Hepatocyte (in vitro differentiated cells): Measurements from ENCODE around the gene RNLS. TPM values are rescaled to one million over a fixed set of nuclear protein-coding genes. Genes with fewer than 3 reads are reported as not detected.

Source experiments
- DNase-seq: peaks from one replicate; pipeline ENCODE4 v3.0.0-alpha.2; 2016; ENCODE audit warnings: low spot score
- H2AFZ ChIP-seq: fragments of 200-600 bp; sonication (generic); 2 replicates; pipeline ENCODE4 v1.6.0; 2016; ENCODE audit warnings: antibody characterized with exemption, mild to moderate bottlenecking
- H3K27ac ChIP-seq: fragments of 200-600 bp; sonication (generic); 2 replicates; pipeline ENCODE4 v1.5.1; 2016; ENCODE audit warnings: mild to moderate bottlenecking
- H3K27me3 ChIP-seq: fragments of 200-600 bp; sonication (generic); 2 replicates; pipeline ENCODE4 v1.6.1; 2016
- H3K36me3 ChIP-seq: fragments of 200-600 bp; sonication (generic); replicated peaks from 2 replicates; pipeline ENCODE4 v1.5.1; 2016; ENCODE audit warnings: low read depth; ENCODE audit not compliant: insufficient read depth
- H3K4me1 ChIP-seq: fragments of 200-600 bp; sonication (generic); 2 replicates; pipeline ENCODE4 v1.5.1; 2016; ENCODE audit warnings: mild to moderate bottlenecking, moderate library complexity; ENCODE audit not compliant: insufficient read depth
- H3K4me2 ChIP-seq: fragments of 200-600 bp; sonication (generic); 2 replicates; pipeline ENCODE4 v1.6.0; 2016
- H3K4me3 ChIP-seq: fragments of 200-600 bp; sonication (generic); 2 replicates; pipeline ENCODE4 v1.5.1; 2016; ENCODE audit warnings: mild to moderate bottlenecking
- H3K79me2 ChIP-seq: fragments of 200-600 bp; sonication (generic); 2 replicates; pipeline ENCODE4 v1.6.0; 2017; ENCODE audit warnings: mild to moderate bottlenecking
- H3K9me2 ChIP-seq: fragments of 200-600 bp; sonication (generic); replicated peaks from 2 replicates; pipeline ENCODE4 v1.6.0; 2017; ENCODE audit warnings: mild to moderate bottlenecking; ENCODE audit not compliant: insufficient read depth
- H3K9me3 ChIP-seq: fragments of 200-600 bp; sonication (generic); 2 replicates; pipeline ENCODE4 v1.5.1; 2016; ENCODE audit warnings: low read depth, mild to moderate bottlenecking
- H4K20me1 ChIP-seq: fragments of 200-600 bp; sonication (generic); 2 replicates; pipeline ENCODE4 v1.6.0; 2016; ENCODE audit warnings: mild to moderate bottlenecking; ENCODE audit not compliant: insufficient read depth, poor library complexity, severe bottlenecking
- CTCF ChIP-seq: fragments of 200-600 bp; sonication (generic); IDR thresholded peaks from 2 replicates; pipeline ENCODE4 v1.5.1; 2016; ENCODE audit warnings: antibody characterized with exemption, mild to moderate bottlenecking; ENCODE audit not compliant: poor library complexity
- EZH2 ChIP-seq: fragments of 200-600 bp; sonication (generic); IDR thresholded peaks from 2 replicates; pipeline ENCODE4 v1.6.1; 2016; ENCODE audit warnings: antibody characterized with exemption, mild to moderate bottlenecking, borderline replicate concordance
- EZH2phosphoT487 ChIP-seq: fragments of 200-600 bp; sonication (generic); IDR thresholded peaks from one replicate; pipeline ENCODE4 v1.6.1; 2018; ENCODE audit warnings: antibody characterized with exemption, mild to moderate bottlenecking, low read depth, moderate library complexity; ENCODE audit not compliant: unreplicated experiment, severe bottlenecking
- WGBS: methylation state at CpG from one replicate; pipeline ENCODE4 v1.1.6; 2016; ENCODE audit warnings: low lambda C conversion rate; ENCODE audit errors: missing lambda C conversion rate; 5-methylcytosine and 5-hydroxymethylcytosine counted together
- polyA plus RNA-seq: library from polyadenylated mRNA; unstranded; fragments of >200 nt; fragmentation: Nextera tagmentation; extraction: Ambion mirVana; gene quantifications from 2 replicates; pipeline ENCODE4 v1.2.1, GENCODE V29; 2016
- total RNA-seq: library from RNA; depleted of rRNA; stranded (reverse); fragments of >200 nt; gene quantifications from 2 replicates; pipeline ENCODE4 v1.2.3, GENCODE V29; 2014

Gene RNLS
- total and polyA plus RNA-seq, 2 experiments from 2014 or later, result 12.8 to 14.9 TPM

- Histone ChIP-seq H4K20me1 (no peaks in the 10 kb centered on the region), H3K36me3 (no peaks in the 10 kb centered on the region), H3K79me2 (no peaks in the 10 kb centered on the region), H3K27ac (no peak overlapping the region), H3K9me2 (no peaks in the 10 kb centered on the region), H3K4me3 (no peak overlapping the region), H3K4me2 (no peak overlapping the region), H3K4me1 (no peaks in the 10 kb centered on the region), H3K27me3 (no peaks in the 10 kb centered on the region), H2AFZ (no peak overlapping the region), H3K9me3 (no peaks in the 10 kb centered on the region)
- TF ChIP-seq EZH2, result no peak
- TF ChIP-seq CTCF, result no peak
- TF ChIP-seq EZH2phosphoT487, result no peak
- no peak for DNase-seq
These were observed 54.9 kb downstream of the RNLS start for GRCh38 chr10:88528201-88528600.

GRCh38 chr10:88527245-88527644 is 55.9 kb downstream of the RNLS start:
- no peaks in the 10 kb centered on the region for H4K20me1 ChIP-seq
- H2AFZ ChIP-seq, result no peak overlapping the region
- no peak for DNase-seq
- H3K9me2 ChIP-seq, result no peaks in the 10 kb centered on the region
- H3K27ac ChIP-seq, result no peak overlapping the region
- H3K4me3 ChIP-seq, result no peak overlapping the region
- no peaks in the 10 kb centered on the region for H3K79me2 ChIP-seq
- H3K27me3 ChIP-seq, result no peaks in the 10 kb centered on the region
- 96% methylated on average over 1 of the region's 1 CpG for WGBS
- no peak overlapping the region for H3K4me2 ChIP-seq
- H3K9me3 ChIP-seq, result no peaks in the 10 kb centered on the region
- H3K4me1 ChIP-seq, result no peaks in the 10 kb centered on the region
- TF ChIP-seq EZH2, result no peak
- H3K36me3 ChIP-seq, result no peaks in the 10 kb centered on the region

GRCh38 chr10:88526501-88527105 is 56.5 kb downstream of the RNLS start:
- Histone ChIP-seq H2AFZ (no peak overlapping the region), H3K27me3 (no peaks in the 10 kb centered on the region), H3K9me2 (no peaks in the 10 kb centered on the region), H3K4me2 (no peak overlapping the region), H3K4me3 (no peak overlapping the region), H3K36me3 (no peaks in the 10 kb centered on the region), H3K9me3 (no peaks in the 10 kb centered on the region), H4K20me1 (no peaks in the 10 kb centered on the region), H3K79me2 (no peaks in the 10 kb centered on the region), H3K27ac (no peak overlapping the region), H3K4me1 (no peaks in the 10 kb centered on the region)
- 89% methylated on average over 3 of the region's 3 CpGs for WGBS
- TF ChIP-seq CTCF (no peak), EZH2 (no peak), EZH2phosphoT487 (no peak)
- no peak for DNase-seq

- no peak overlapping the region for H3K4me2 ChIP-seq
These were observed 57.6 kb downstream of the RNLS start for GRCh38 chr10:88525371-88526069.

More at GRCh38 chr10:88525371-88526069, 57.6 kb downstream of the RNLS start:
- H3K79me2 ChIP-seq, result no peaks in the 10 kb centered on the region
- H3K9me3 ChIP-seq, result no peaks in the 10 kb centered on the region
- DNase-seq, result peak; percentile 60
- no peak overlapping the region for H3K4me3 ChIP-seq
- 70% methylated on average over 3 of the region's 3 CpGs for WGBS
- no peak overlapping the region for H2AFZ ChIP-seq
- no peaks in the 10 kb centered on the region for H3K9me2 ChIP-seq
- H4K20me1 ChIP-seq, result no peaks in the 10 kb centered on the region
- TF ChIP-seq EZH2phosphoT487 (no peak), CTCF (no peak), EZH2 (no peak)
- H3K27me3 ChIP-seq, result no peaks in the 10 kb centered on the region
- no peaks in the 10 kb centered on the region for H3K36me3 ChIP-seq
- H3K27ac ChIP-seq, result no peak overlapping the region
- no peaks in the 10 kb centered on the region for H3K4me1 ChIP-seq
